Adrenal gland (tissue), 5 donors: ENCODE measurements around the gene PCNX4.

ENCODE experiments used
- POLR2A ChIP-seq, 2 donors: fragments of 450-650 bp; IDR thresholded peaks; one replicate each; pipeline ENCODE4 v1.6.1; 2017; ENCODE audit warnings: antibody characterized with exemption in 2 of 2, mild to moderate bottlenecking in 2 of 2, moderate library complexity in 1 of 2
- TF ChIP-seq, protein P1 (sequence below), 6 experiments: fragments of 450-650 bp in 4 of 6; fragments of 200-600 bp in 2 of 6; sonication (generic) in 1 of 6; IDR thresholded peaks; 1 replicate in 5 of 6; 2 replicates in 1 of 6; pipeline versions ENCODE4 v1.5.1 to v1.8.0; 2016 to 2021; ENCODE audit warnings: antibody characterized with exemption in 6 of 6, mild to moderate bottlenecking in 2 of 6, moderate library complexity in 1 of 6
- donor health status: DM: no; HTN: no; CAD: no.

DNA sequence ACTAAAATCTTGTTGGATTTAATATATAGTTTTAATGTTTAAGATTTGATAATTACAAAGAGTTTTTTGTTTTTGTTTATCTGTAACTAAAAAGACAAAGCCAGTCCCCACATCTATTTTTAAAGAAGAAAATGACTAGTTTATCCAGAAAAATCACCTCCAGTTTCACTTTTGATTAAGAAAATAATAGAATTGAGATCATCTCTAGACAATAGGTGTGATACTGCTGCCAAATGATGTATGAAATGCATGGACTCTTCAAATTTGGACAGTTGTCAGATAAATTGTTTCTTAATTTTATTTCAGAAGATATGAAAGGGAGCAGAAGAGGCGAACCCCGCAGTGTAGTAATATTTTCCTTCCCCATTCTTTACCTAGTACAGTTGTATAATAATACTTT lies 20.0 kb downstream of the PCNX4 start:
- TF ChIP-seq, protein P1, sequence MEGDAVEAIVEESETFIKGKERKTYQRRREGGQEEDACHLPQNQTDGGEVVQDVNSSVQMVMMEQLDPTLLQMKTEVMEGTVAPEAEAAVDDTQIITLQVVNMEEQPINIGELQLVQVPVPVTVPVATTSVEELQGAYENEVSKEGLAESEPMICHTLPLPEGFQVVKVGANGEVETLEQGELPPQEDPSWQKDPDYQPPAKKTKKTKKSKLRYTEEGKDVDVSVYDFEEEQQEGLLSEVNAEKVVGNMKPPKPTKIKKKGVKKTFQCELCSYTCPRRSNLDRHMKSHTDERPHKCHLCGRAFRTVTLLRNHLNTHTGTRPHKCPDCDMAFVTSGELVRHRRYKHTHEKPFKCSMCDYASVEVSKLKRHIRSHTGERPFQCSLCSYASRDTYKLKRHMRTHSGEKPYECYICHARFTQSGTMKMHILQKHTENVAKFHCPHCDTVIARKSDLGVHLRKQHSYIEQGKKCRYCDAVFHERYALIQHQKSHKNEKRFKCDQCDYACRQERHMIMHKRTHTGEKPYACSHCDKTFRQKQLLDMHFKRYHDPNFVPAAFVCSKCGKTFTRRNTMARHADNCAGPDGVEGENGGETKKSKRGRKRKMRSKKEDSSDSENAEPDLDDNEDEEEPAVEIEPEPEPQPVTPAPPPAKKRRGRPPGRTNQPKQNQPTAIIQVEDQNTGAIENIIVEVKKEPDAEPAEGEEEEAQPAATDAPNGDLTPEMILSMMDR (IDR thresholded peaks at IDR 0.05): no peak
- no peak for TF ChIP-seq POLR2A (IDR thresholded peaks at IDR 0.05)
